IPS-18a (cell line): Measurements from ENCODE around the gene CEBPG.

Experiments used
- H3K27ac ChIP-seq: one replicate; pipeline ENCODE4 v1.5.1; 2013; ENCODE audit warnings: low read length
- H3K27me3 ChIP-seq: one replicate; pipeline ENCODE4 v1.6.1; 2013; ENCODE audit warnings: mild to moderate bottlenecking, low read length; ENCODE audit not compliant: control insufficient read depth, insufficient read depth
- H3K36me3 ChIP-seq: one replicate; pipeline ENCODE4 v1.6.1; 2013; ENCODE audit warnings: low read depth, low read length; ENCODE audit not compliant: control insufficient read depth
- H3K4me1 ChIP-seq: one replicate; pipeline ENCODE4 v1.6.1; 2013; ENCODE audit warnings: low read depth, low read length; ENCODE audit not compliant: control insufficient read depth
- H3K4me3 ChIP-seq: one replicate; pipeline ENCODE4 v1.5.1; 2013; ENCODE audit warnings: low read length
- H3K9ac ChIP-seq: one replicate; pipeline ENCODE4 v1.6.1; 2013; ENCODE audit warnings: mild to moderate bottlenecking, low read length, moderate library complexity
- H3K9me3 ChIP-seq: one replicate; pipeline ENCODE4 v1.6.1; 2013; ENCODE audit warnings: low read depth, low read length; ENCODE audit not compliant: control insufficient read depth

CEBPG gene

DNA sequence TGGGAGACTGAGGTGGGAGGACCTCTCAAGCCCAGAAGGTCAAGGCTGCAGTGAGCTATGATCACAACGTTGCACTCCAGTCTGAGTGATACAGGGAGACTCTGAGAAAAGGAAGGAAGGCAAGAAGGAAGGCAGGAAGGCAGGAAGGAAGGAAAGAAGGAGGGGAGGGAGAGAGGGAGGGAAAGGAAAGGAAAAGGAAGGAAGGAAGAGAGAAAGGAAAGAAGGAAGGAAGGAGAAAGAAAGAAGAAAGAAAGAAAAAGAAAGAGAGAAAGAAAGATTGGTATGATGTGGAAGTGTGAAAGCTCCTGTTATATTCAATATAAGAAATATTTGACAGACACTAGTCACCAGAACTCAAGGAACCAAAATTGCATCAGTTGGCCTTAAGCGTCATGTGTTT is 32.5 kb upstream of the CEBPG start:
- H3K4me1 ChIP-seq: peaks cover 4% of the 10 kb centered on the region
- H3K9ac ChIP-seq: no peak overlapping the region
- H3K27me3 ChIP-seq: no peaks in the 10 kb centered on the region
- no peak overlapping the region for H3K4me3 ChIP-seq
- H3K36me3 ChIP-seq: no peaks in the 10 kb centered on the region
- no peaks in the 10 kb centered on the region for H3K9me3 ChIP-seq
- H3K27ac ChIP-seq: no peak overlapping the region

DNA sequence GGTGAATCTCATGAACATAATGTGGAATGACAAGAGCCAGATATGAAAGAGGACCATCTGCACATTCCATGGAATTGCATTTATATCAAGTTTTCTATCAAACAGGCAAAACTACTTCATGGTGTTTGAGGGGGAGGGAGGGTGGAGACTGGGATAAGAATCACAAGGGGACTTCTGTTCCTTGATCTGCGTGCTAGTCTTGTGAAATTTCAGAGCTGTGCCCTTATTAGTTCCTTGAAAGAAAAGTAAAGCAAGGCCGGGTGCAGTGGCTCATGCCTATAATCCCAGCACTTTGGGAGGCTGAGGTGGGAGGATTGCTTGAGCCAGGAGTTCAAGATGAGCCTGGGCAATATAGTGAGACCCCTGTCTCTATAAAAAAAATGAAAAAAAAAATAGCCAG is 30.2 kb upstream of the CEBPG start:
- H3K27me3 ChIP-seq: no peaks in the 10 kb centered on the region
- no peaks in the 10 kb centered on the region for H3K36me3 ChIP-seq
- peaks cover 4% of the 10 kb centered on the region for H3K4me1 ChIP-seq
- no peak overlapping the region for H3K27ac ChIP-seq
- H3K4me3 ChIP-seq: no peak overlapping the region
- no peak overlapping the region for H3K9ac ChIP-seq
- H3K9me3 ChIP-seq: no peaks in the 10 kb centered on the region

GRCh38 chr19:33343859-33344572 is 29.5 kb upstream of the CEBPG start:
- H3K27me3 ChIP-seq: no peaks in the 10 kb centered on the region
- H3K9ac ChIP-seq: no peak overlapping the region
- no peaks in the 10 kb centered on the region for H3K9me3 ChIP-seq
- H3K27ac ChIP-seq: no peak overlapping the region
- no peaks in the 10 kb centered on the region for H3K36me3 ChIP-seq
- H3K4me3 ChIP-seq: no peak overlapping the region
- H3K4me1 ChIP-seq: peaks cover 4% of the 10 kb centered on the region

GRCh38 chr19:33344573-33344925 is 29.0 kb upstream of the CEBPG start:
- peaks cover 4% of the 10 kb centered on the region for H3K4me1 ChIP-seq
- no peak overlapping the region for H3K4me3 ChIP-seq
- no peaks in the 10 kb centered on the region for H3K27me3 ChIP-seq
- no peaks in the 10 kb centered on the region for H3K36me3 ChIP-seq
- H3K27ac ChIP-seq: no peak overlapping the region
- no peak overlapping the region for H3K9ac ChIP-seq
- no peaks in the 10 kb centered on the region for H3K9me3 ChIP-seq

GRCh38 chr19:33345163-33345562 is 28.3 kb upstream of the CEBPG start:
- Histone ChIP-seq H3K36me3 (no peaks in the 10 kb centered on the region), H3K4me1 (peaks cover 4% of the 10 kb centered on the region), H3K9me3 (no peaks in the 10 kb centered on the region), H3K27me3 (no peaks in the 10 kb centered on the region), H3K27ac (no peak overlapping the region), H3K4me3 (no peak overlapping the region), H3K9ac (no peak overlapping the region)

DNA sequence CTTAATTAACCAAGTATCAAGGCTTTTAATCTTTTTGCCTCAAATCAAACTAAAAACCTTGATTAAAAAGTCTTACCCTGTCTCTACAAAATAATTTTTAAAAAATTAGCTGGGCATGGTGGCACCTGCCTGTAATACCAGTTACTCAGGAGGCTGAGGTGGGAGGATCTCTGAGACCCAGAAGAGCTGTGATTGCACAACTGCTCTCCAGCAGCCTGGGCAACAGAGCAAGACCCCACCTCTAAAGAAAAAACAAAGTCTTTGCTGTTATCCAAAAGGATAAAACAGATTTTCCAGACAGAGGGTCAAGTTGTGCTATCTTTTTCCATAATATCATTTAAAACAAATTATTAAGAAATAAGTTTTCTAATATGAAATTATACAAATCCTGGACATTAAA is 26.8 kb upstream of the CEBPG start:
- Histone ChIP-seq H3K9me3 (no peaks in the 10 kb centered on the region), H3K4me1 (peaks cover 4% of the 10 kb centered on the region), H3K9ac (no peak overlapping the region), H3K4me3 (no peak overlapping the region), H3K27me3 (no peaks in the 10 kb centered on the region), H3K36me3 (no peaks in the 10 kb centered on the region), H3K27ac (no peak overlapping the region)

DNA sequence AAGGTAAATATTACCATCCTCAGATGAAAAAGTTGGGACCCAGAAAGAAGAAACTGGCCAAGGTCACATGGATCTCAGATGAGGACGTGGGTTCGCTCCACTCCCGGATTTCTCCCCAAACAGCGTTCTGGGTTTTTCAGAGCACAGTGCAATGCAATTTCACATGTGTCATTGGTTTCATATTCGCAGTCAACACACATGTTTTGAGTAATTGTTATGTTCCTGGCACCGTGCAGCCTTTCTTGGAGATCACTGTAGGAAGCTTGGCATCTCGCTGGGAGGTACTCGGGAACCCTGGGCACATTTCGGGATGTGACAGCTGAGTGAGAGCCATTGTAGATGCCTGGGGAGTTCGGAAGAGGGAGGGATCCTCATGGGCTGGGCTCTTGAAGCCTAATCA is 26.2 kb upstream of the CEBPG start:
- H3K4me1 ChIP-seq: peaks cover 4% of the 10 kb centered on the region
- no peak overlapping the region for H3K27ac ChIP-seq
- no peaks in the 10 kb centered on the region for H3K9me3 ChIP-seq
- H3K4me3 ChIP-seq: no peak overlapping the region
- no peaks in the 10 kb centered on the region for H3K36me3 ChIP-seq
- no peak overlapping the region for H3K9ac ChIP-seq
- H3K27me3 ChIP-seq: no peaks in the 10 kb centered on the region

- Histone ChIP-seq H3K36me3 (no peaks in the 10 kb centered on the region), H3K9ac (no peak overlapping the region), H3K4me1 (peaks cover 4% of the 10 kb centered on the region), H3K27ac (no peak overlapping the region), H3K4me3 (no peak overlapping the region), H3K9me3 (no peaks in the 10 kb centered on the region), H3K27me3 (no peaks in the 10 kb centered on the region)
Observed at GRCh38 chr19:33348301-33349010, 25.1 kb upstream of the CEBPG start.

DNA sequence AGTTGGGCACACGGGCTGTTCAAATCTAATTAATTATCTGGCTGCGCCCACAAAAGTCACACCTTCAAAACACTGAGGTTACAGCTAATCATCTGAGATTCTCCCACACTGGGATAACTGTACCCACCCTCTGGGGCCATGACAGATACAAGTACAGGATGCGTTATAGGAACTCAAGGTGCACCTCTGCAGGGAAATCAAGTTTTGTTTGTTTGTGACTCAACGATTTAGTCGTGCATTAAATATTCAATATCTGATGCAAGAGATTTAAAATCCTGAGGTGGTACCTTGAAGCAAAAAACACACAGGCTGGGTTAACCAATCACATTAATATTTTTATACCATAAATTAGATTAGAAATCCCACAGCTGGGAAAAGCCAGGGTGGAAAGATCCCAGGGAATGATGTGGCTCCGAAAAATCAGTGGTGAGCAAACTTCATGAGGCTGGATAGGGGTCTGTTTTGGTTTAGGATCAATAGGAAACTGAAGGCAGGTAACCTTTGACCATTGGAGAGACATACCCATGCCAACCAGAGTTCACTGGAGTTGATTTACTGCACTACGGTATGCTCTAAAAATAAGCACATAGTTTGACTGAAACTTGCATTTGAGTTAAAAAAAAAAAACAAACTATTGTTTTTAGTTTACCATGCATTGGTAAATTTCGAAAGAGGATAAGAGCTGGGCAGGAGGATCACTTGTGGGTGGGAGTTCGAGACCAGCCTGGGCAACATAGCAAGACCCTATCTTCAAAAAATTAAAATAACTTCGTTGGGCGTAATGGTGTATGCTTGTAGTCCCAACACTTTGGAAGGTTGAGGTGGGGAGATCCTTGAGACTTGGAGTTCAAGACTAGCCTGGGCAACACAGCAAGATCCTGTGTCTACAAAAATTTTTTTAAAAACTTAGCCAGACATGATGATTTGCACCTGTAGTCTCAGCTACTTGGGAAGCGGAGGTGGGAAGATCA is 23.9 kb upstream of the CEBPG start:
- no peaks in the 10 kb centered on the region for H3K27me3 ChIP-seq
- no peak overlapping the region for H3K27ac ChIP-seq
- no peak overlapping the region for H3K9ac ChIP-seq
- H3K36me3 ChIP-seq: no peaks in the 10 kb centered on the region
- no peak overlapping the region for H3K4me3 ChIP-seq
- no peaks in the 10 kb centered on the region for H3K9me3 ChIP-seq
- H3K4me1 ChIP-seq: no peaks in the 10 kb centered on the region

GRCh38 chr19:33350538-33351309 is 22.8 kb upstream of the CEBPG start:
- Histone ChIP-seq H3K9ac (no peak overlapping the region), H3K4me3 (no peak overlapping the region), H3K9me3 (peaks cover 4% of the 10 kb centered on the region), H3K36me3 (no peaks in the 10 kb centered on the region), H3K27me3 (no peaks in the 10 kb centered on the region), H3K27ac (no peak overlapping the region), H3K4me1 (no peaks in the 10 kb centered on the region)

- H3K27me3 ChIP-seq: no peaks in the 10 kb centered on the region
- no peak overlapping the region for H3K9ac ChIP-seq
- H3K4me3 ChIP-seq: no peak overlapping the region
- no peak overlapping the region for H3K27ac ChIP-seq
- peaks cover 5% of the 10 kb centered on the region for H3K9me3 ChIP-seq
- no peaks in the 10 kb centered on the region for H3K4me1 ChIP-seq
- no peaks in the 10 kb centered on the region for H3K36me3 ChIP-seq
Observed at GRCh38 chr19:33355535-33355934, 18.0 kb upstream of the CEBPG start.
